Stromal cell of bone marrow (primary cell): ENCODE data around the gene STAB2.
"Not testable (repeated sequence)": the region's sequence is repeated elsewhere in the genome, so short reads cannot be mapped to it uniquely, and the experiment has no call there.

ENCODE experiments used
- DNase-seq: peaks from one replicate; pipeline ENCODE4 v3.0.0-alpha.2; 2012; ENCODE audit warnings: low read depth

The STAB2 gene

DNA sequence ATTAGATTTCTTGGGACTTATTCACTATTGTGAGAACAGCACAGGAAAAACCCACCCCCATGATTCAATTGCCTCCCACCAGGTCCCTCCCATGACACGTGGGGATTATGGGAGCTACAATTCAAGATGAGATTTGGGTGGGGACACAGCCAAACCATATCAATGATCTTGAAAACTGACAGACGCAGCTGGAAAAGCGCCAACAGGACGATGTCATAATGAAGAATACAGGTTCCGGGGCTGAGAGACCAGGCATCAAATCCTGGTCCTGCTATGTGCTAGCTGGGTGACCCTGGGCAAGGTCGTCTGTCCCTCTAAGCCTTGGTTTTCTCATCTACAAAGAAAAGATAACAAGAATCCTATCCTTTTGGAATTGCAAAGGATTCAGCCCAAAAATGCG, 222.6 kb downstream of the STAB2 start:
- DNase-seq, result not testable (repeated sequence)

DNA sequence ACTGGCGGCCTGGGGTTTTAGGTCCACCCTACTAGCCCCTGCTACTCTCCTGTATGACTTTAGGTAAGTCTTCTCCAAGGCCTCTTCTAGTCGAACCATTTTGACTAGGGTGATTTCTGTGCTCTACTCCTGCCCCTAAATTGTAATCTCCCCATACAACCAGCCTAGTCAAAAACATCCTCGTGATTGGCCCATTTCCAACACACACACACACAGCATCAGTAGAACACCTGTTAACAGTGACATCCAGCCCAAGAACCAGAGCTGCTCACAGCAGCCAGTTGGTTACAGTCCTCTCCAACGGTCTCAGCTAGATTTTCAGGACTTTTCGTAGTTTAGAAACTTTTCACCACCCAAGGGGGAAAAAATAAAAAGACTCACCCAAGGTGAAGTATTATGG, 223.0 kb downstream of the STAB2 start:
- DNase-seq, result no peak

DNA sequence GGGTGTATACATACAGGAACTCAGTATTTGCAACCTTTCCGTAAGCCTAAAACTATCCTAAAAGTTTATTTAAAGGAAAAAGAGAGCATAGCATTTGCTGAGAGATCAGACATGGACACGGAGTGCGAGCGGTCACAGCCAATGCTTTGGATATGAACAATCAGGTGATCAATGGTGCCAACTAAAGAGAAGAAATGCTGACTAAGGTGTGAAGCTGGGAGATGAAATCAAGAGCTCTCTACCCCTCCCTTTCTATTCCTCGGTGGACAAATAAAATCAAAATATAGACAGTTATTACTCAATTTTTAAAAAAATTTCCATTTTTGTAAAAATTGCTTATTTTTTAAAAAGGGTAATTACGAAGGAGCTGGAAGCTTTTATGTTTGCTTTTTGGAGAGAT, 224.7 kb downstream of the STAB2 start:
- no peak for DNase-seq

DNA sequence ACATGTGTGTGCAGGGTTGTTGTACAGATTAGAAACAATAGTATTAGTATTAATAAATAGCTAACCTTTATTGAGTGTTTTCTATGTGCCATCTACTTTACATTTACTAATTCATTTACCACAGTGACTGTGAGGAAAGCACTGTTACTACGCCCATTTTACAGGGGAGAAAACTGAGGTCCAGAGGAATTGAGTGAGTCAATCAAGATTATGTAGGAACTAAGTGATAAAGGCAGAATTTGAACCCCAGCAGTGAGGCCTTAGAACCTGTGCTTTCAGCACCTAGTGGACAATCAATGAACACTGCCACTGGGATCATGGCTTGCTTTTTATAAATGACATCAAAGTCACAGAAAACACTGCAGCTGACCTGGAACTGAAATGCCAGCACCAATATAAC, 225.7 kb downstream of the STAB2 start:
- DNase-seq, result no peak

DNA sequence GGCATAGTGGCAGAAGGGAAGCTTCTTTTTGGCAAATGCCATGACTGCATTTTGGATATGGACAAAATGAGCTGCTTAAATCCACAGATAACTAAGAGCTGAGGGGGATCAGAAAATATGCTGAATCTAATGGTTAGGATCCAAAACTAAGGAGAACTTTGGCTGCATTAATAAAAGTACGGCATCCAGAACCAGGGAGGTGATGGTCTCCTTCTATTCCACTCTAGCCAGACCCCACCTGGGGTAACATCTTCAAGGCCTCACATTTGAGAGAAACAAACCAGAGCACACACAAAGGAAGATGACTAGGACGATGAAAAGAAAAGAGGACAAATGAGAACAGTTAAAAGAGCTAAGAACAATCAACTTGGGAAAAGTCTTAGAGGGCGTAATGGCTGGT, 226.4 kb downstream of the STAB2 start:
- DNase-seq, result no peak

DNA sequence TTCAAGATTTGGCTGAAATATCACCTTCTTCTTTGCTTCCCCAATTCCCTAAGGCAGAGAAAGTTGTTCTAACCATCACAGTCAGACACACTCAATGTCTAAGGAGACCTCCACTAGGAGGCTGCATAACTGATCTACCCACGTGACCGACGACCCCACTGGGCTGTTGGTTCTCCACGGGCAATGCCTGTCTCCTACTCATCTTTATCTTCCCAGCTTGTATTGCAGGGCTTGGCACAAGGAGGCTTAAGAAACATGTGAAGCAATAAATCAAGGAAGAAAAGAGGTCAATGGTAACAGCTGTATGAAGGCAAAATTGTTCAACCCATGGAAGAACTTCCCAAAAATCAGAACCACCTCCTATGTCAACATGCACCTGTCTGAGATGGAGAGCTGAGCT, 226.9 kb downstream of the STAB2 start:
- DNase-seq, result no peak

DNA sequence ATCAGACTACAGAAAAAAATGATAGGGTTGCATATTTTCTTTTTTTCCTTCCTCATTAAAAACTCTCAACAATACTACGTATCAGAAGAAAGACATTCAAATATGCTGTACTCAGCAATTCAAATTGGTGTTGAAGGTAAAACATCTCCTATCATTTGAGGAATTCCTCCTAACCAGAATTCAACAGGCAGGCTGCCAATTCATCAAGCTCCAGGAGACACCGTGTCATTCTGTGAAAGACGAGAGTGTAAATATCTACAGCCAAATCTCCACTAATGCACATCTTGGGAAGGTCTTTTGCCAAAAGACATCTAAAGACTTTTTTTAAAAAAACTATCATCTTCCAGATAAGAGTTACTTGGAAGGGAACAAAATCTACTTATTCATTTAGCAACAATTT, 227.4 kb downstream of the STAB2 start:
- DNase-seq, result no peak
